Heart left ventricle (tissue), 13 donors: ENCODE results near the gene TTLL5.

Experiments
- POLR2A ChIP-seq, 2 donors: fragments of 450-650 bp; IDR thresholded peaks; one replicate each; pipeline ENCODE4 v1.6.1; 2017; ENCODE audit warnings: antibody characterized with exemption in 2 of 2, mild to moderate bottlenecking in 2 of 2, moderate library complexity in 2 of 2
- TF ChIP-seq, protein P1 (sequence below), 12 donors: fragments of 200-600 bp; sonication (generic) in 4 of 12; IDR thresholded peaks; one replicate each; pipeline versions ENCODE4 v1.5.0 to v1.8.0; 2018 to 2022; ENCODE audit warnings: antibody characterized with exemption in 12 of 12, mild to moderate bottlenecking in 5 of 12
- donor health status: ischemic (EF 13 %, LVEDD 7.1; RV severe dilation, severe dysfunction).
- donor health status: DM: no; HTN: yes; CAD: no.
- donor health status: DM: no; HTN: no; CAD: no.
- donor health status: ischemic (EF 25% LVEDD 6.9; RV normal size, moderate dysfunction).
- donor health status: ischemic (EF 25% LVEDD 5.7; RV mildly dilated, moderate dysfunction).
- donor health status: ischemic (EF 35%, LVEDD 5.7; RV mildly dilated, moderate dysfunction).
- donor health status: nonischemic (EF 11% LVEDD 7.7; RV severe dilation, severe dysfunction).
- donor health status: DM: yes; HTN: yes; CAD: no.
- donor health status: PGD.
- donor health status: ischemic (EF 29% LVEDD 5.4; RV normal size, mild dysfunction).
- donor health status: nonischemic (EF 23%, LVEDD 6.1; RV moderate dilation, normal function).

DNA sequence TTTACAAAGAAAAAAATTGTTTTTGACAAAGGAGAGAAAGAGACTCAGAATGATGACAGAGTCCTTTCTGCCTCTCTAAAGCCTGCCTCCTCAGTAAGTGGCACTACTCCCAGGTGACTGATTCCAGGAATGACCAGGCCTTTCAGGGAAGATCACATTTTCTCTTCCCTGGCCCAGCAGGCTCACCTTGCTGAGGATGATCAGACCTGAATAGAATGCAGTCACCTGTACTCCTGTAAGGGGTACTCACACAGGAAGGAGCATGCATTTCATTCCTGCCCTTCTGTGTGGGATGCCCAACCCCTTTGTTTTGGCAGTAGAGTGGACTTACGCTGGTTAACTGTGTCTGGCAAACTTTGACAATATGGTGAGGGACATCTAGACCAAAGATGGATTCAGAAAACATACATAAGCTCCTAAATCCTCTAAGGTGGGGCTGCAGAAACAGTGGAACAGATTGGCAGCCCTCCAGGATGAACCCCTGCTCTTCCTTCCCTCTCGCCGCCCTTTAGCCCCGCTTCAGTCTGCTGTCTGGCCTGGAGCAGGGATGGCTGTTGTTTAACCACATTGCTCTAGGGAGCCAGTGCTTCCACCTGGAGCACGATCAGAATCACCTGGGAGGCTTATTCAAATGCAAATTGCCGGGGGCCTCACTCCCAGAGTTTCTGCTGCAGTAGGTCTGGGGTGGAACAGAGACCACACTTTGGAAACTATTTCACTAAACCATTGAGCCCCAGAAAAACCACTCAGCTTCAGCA, 30.2 kb upstream of the TTLL5 start:
- TF ChIP-seq POLR2A (IDR thresholded peaks at IDR 0.05), result no peak
- TF ChIP-seq, protein P1, sequence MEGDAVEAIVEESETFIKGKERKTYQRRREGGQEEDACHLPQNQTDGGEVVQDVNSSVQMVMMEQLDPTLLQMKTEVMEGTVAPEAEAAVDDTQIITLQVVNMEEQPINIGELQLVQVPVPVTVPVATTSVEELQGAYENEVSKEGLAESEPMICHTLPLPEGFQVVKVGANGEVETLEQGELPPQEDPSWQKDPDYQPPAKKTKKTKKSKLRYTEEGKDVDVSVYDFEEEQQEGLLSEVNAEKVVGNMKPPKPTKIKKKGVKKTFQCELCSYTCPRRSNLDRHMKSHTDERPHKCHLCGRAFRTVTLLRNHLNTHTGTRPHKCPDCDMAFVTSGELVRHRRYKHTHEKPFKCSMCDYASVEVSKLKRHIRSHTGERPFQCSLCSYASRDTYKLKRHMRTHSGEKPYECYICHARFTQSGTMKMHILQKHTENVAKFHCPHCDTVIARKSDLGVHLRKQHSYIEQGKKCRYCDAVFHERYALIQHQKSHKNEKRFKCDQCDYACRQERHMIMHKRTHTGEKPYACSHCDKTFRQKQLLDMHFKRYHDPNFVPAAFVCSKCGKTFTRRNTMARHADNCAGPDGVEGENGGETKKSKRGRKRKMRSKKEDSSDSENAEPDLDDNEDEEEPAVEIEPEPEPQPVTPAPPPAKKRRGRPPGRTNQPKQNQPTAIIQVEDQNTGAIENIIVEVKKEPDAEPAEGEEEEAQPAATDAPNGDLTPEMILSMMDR (IDR thresholded peaks at IDR 0.05), result no peak
